ENCODE measurements around the gene CAV3. TPM values are rescaled to one million over a fixed set of nuclear protein-coding genes. Genes with fewer than 3 reads are reported as not detected.

Gene CAV3
- total and polyA plus RNA-seq, 10 of the 15 experiments (the other 5 are each of a cell fraction or from before 2014, with no cell fraction given), result not detected

DNA sequence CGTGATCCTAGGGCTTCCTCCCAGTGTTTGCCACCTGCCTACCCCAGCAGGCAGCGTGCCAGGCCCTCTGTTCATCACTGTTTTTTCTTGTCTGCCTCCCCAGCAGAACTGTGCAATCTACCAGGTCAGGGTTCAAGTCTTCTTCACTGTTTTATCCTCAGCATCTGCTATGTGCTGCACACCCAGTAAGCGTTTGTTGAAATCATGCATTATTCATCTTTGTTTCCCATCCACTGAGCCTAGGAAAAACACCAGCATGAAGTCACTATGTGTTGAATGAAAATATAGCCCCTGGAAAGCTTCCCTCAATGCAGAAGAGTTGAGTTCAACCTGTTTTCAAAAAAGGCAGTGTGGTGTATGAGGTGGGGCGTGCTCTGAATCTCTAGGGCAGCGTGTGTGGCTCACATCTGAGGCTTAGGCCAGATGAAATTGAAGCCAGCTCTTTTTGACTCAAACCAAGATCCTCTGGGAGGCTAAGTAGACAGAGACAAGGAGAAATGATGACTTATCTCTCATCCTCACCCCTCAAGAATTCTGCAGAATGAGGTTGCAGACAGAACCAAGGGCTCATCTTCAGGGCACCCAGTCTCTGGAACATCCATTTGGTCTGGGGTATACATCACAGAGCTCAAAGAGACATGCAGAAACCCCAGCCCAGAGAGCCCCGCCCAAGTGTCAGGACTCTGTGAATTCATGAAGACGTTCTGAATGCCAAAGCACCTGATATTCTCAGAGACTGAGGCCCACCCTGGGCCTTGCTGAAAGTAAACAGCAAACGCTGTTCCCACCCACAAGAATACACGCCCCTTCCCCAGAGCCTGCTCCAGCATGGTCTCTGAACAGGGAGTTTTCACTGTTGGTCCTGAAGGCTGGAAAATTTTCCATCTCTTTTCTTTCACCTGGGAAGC is 5.7 kb upstream of the CAV3 start:
- Histone ChIP-seq H2AFZ (ENCODE audit: control insufficient read depth, low read depth, low read length) (no peak overlapping the region), H3K4me1 (ENCODE audit: control insufficient read depth, insufficient read depth, low read length) (no peaks in the 10 kb centered on the region), H3K36me3 (ENCODE audit: control insufficient read depth in 2 of 2, insufficient read depth in 2 of 2, low read length in 1 of 2) (no peaks in the 10 kb centered on the region), H3K9ac (ENCODE audit: control insufficient read depth, insufficient read depth, low read length) (no peak overlapping the region), H3K27ac (ENCODE audit: control insufficient read depth, insufficient read depth) (no peak overlapping the region), H3K9me3 (replicated peaks; ENCODE audit: control insufficient read depth, insufficient read depth, low read length) (no peaks in the 10 kb centered on the region; the same call in 2 of the 3 replicates), H3K4me2 (ENCODE audit: control insufficient read depth, insufficient read depth) (no peak overlapping the region), H3K27me3 (replicated peaks in 1 of 2; ENCODE audit: control insufficient read depth in 2 of 2, insufficient read depth in 2 of 2, low read length in 1 of 2) (peaks cover 0 to 3% of the 10 kb centered on the region in 2 experiments; a peak in 1 of 4 replicates), H3K4me3 (no peak overlapping the region), H4K20me1 (ENCODE audit: control insufficient read depth, insufficient read depth) (no peaks in the 10 kb centered on the region), H3K79me2 (ENCODE audit: control insufficient read depth, insufficient read depth, low read length) (no peaks in the 10 kb centered on the region)
- POLR2A ChIA-PET, result interaction anchor here (1.0 to 1.3 kb wide), 2 partner anchors 13 to 177 kb away, joined by 3 read pairs; no protein-coding TSS in a partner anchor
- intact Hi-C loops (cut with micrococcal nuclease; ENCODE audit: unreplicated experiment), result no loop called here
- RAD21 ChIA-PET (ENCODE audit: unreplicated experiment), result no interaction called here
- FAIRE-seq (no peak), DNase-seq (ENCODE audit: low read depth, low spot score) (no peak), ATAC-seq (no peak)
- CTCF ChIA-PET, result interaction anchor here (3.3 kb wide), 1 partner anchor 15 kb away, joined by 9 read pairs; no protein-coding TSS in a partner anchor
- in situ Hi-C loops (cut with MboI), result no loop called here
- SMC1A ChIA-PET (ENCODE audit: uncharacterized antibody, unreplicated experiment), result interaction anchor here (0.7 to 1.5 kb wide), 3 partner anchors 15 to 849 kb away, joined by 3 to 4 read pairs (median 3); no protein-coding TSS in a partner anchor
- WGBS (ENCODE audit: insufficient coverage, insufficient replicate concordance, low lambda C conversion rate, missing lambda C conversion rate), result 35% methylated on average over 9 of the region's 9 CpGs
- BruUV-seq (replicated peaks), result no TSS peak
- TF ChIP-seq ZNF24 (IDR thresholded peaks at IDR 0.05) (no peak), SRF (IDR thresholded peaks at IDR 0.05; ENCODE audit: low read depth in 2 of 2, low read length in 2 of 2) (no peak), SPI1 (IDR thresholded peaks at IDR 0.05; ENCODE audit: borderline replicate concordance, insufficient read depth, low read depth, low read length) (no peak), HSF1 (IDR thresholded peaks at IDR 0.05; ENCODE audit: low read depth, low read length) (no peak), RELB (IDR thresholded peaks at IDR 0.05; ENCODE audit: low read depth) (no peak), BACH1 (IDR thresholded peaks at IDR 0.05; ENCODE audit: borderline replicate concordance) (no peak), EED (IDR thresholded peaks at IDR 0.05; ENCODE audit: low read depth) (no peak), NFYB (IDR thresholded peaks at IDR 0.05; ENCODE audit: insufficient read depth, low read depth, low read length) (no peak), JUND (IDR thresholded peaks at IDR 0.05; ENCODE audit: low read depth, low read length) (no peak), RUNX3 (IDR thresholded peaks at IDR 0.05; ENCODE audit: low read length) (no peak)
- TF ChIP-seq, protein P1, sequence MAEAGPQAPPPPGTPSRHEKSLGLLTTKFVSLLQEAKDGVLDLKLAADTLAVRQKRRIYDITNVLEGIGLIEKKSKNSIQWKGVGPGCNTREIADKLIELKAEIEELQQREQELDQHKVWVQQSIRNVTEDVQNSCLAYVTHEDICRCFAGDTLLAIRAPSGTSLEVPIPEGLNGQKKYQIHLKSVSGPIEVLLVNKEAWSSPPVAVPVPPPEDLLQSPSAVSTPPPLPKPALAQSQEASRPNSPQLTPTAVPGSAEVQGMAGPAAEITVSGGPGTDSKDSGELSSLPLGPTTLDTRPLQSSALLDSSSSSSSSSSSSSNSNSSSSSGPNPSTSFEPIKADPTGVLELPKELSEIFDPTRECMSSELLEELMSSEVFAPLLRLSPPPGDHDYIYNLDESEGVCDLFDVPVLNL (IDR thresholded peaks at IDR 0.05; ENCODE audit: low read depth, low read length), result no peak
- TF ChIP-seq, protein P2, sequence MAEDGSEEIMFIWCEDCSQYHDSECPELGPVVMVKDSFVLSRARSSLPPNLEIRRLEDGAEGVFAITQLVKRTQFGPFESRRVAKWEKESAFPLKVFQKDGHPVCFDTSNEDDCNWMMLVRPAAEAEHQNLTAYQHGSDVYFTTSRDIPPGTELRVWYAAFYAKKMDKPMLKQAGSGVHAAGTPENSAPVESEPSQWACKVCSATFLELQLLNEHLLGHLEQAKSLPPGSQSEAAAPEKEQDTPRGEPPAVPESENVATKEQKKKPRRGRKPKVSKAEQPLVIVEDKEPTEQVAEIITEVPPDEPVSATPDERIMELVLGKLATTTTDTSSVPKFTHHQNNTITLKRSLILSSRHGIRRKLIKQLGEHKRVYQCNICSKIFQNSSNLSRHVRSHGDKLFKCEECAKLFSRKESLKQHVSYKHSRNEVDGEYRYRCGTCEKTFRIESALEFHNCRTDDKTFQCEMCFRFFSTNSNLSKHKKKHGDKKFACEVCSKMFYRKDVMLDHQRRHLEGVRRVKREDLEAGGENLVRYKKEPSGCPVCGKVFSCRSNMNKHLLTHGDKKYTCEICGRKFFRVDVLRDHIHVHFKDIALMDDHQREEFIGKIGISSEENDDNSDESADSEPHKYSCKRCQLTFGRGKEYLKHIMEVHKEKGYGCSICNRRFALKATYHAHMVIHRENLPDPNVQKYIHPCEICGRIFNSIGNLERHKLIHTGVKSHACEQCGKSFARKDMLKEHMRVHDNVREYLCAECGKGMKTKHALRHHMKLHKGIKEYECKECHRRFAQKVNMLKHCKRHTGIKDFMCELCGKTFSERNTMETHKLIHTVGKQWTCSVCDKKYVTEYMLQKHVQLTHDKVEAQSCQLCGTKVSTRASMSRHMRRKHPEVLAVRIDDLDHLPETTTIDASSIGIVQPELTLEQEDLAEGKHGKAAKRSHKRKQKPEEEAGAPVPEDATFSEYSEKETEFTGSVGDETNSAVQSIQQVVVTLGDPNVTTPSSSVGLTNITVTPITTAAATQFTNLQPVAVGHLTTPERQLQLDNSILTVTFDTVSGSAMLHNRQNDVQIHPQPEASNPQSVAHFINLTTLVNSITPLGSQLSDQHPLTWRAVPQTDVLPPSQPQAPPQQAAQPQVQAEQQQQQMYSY (CRISPR knock-in tag; IDR thresholded peaks at IDR 0.05), result no peak
